ENCODE results near the gene PGAP3. TPM values are rescaled to one million over a fixed set of nuclear protein-coding genes. Genes with fewer than 3 reads are reported as not detected.

PGAP3 gene
- polyA plus RNA-seq, 1 experiment = 9.6 TPM

DNA sequence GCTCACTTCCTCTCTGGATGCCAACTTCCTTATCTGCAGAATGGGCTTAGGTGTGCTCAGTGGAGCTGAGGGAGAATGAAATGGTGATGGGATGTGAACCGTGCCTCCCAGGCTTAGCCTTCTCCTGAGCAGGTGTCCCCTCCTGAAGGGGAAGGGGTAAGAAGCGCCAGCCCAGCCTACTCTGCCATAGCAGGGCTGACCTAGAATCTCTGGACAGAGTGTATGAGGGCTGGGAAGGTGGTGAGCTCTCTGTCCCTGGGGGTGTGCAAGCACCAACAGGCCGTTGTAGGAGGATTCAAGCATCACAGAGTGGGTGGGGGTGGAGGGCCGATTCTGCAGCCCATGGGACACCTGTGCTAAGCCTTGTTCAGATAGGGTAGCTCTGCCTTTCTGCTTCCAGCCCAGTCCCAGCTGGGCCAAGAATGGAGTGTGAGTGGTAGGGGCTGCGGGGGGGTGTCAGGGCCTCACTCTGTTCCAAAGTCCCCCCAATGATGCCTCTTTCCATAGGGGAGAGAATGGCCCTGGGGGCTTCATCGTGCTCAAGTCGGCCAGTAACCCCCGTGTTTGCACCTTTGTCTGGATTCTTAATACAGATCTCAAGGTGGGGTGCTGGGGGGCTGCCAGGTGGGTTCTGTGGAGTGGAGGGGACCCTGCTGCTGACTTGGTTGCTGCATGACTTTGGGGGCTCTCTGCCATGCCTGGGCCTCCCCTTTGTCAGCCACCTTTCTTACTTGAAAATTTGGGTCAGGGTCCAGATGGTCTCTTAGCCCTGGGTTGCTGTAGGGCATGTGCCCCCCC lies 25.9 kb downstream of the PGAP3 start:
- no peak overlapping the region for H3K4me3 ChIP-seq (ENCODE audit: low read depth, low read length)
- POLR2A ChIA-PET = interaction anchor here (0.6 kb wide), 1 partner anchor 12 kb away, joined by 4 read pairs; no protein-coding TSS in a partner anchor
- no peaks in the 10 kb centered on the region; the same call in 1 of the 2 replicates for H3K9me3 ChIP-seq (ENCODE audit: control insufficient read depth, insufficient read depth, low read length)
- CTCF ChIA-PET = no interaction called here
- no peak for DNase-seq (ENCODE audit: low read depth, low spot score)
- peaks cover 9% of the 10 kb centered on the region for H3K27me3 ChIP-seq (ENCODE audit: control insufficient read depth, insufficient read depth, low read length)
- no peak overlapping the region for H3K27ac ChIP-seq (ENCODE audit: low read depth, low read length)
- TF ChIP-seq, protein P1, sequence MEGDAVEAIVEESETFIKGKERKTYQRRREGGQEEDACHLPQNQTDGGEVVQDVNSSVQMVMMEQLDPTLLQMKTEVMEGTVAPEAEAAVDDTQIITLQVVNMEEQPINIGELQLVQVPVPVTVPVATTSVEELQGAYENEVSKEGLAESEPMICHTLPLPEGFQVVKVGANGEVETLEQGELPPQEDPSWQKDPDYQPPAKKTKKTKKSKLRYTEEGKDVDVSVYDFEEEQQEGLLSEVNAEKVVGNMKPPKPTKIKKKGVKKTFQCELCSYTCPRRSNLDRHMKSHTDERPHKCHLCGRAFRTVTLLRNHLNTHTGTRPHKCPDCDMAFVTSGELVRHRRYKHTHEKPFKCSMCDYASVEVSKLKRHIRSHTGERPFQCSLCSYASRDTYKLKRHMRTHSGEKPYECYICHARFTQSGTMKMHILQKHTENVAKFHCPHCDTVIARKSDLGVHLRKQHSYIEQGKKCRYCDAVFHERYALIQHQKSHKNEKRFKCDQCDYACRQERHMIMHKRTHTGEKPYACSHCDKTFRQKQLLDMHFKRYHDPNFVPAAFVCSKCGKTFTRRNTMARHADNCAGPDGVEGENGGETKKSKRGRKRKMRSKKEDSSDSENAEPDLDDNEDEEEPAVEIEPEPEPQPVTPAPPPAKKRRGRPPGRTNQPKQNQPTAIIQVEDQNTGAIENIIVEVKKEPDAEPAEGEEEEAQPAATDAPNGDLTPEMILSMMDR (IDR thresholded peaks at IDR 0.05; ENCODE audit: low read depth, low read length) = no peak

DNA sequence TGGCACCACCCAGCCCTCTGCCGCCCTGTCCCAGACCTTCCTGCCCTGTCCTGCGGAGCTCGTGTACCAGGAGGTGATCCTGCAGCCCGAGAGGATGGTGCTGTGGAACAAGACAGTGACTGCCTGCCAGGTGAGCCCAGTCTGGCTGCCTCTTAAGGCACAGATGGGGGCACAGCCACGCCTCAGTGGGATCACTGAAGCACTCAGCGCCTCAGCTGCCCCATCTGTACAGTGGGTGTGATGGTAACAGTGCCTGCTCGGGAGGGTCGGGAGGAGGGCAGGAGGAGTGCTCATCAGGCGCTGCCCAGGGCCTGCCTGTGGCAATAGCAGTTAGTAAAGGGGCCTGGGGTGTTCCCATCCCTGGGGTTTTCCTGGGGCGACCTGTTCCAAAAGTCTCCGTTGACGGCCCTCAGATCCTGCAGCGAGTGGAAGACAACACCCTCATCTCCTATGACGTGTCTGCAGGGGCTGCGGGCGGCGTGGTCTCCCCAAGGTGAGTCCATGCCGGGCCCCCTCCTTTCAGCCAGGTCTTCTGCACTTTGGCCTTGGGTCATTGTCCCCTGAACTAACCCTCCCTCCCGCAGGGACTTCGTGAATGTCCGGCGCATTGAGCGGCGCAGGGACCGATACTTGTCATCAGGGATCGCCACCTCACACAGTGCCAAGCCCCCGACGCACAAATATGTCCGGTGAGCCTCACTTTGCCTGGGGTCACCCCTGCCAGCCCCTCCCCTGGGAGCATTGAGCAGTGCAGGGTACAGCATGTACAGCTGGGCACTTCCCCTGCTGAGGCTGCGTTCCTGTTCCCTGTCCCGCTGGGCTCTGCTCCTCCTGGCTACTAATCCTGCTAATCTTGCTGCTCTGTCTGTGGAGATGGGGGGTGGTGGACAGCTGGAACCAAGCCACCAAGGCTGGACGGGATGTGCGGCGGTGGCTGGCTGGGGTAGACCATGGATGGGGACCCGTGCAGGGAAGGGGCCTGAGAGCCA lies 27.2 kb downstream of the PGAP3 start:
- CTCF ChIA-PET = interaction anchor here (0.9 kb wide), 1 partner anchor 39 kb away, joined by 5 read pairs; no protein-coding TSS in a partner anchor
- H3K4me3 ChIP-seq (ENCODE audit: low read depth, low read length) = no peak overlapping the region
- TF ChIP-seq, protein P1 (IDR thresholded peaks at IDR 0.05; ENCODE audit: low read depth, low read length) = no peak
- H3K9me3 ChIP-seq (ENCODE audit: control insufficient read depth, insufficient read depth, low read length) = no peaks in the 10 kb centered on the region; the same call in 1 of the 2 replicates
- DNase-seq (ENCODE audit: low read depth, low spot score) = no peak
- POLR2A ChIA-PET = interaction anchor here (0.6 kb wide), 1 partner anchor 11 kb away, joined by 4 read pairs; no protein-coding TSS in a partner anchor
- H3K27me3 ChIP-seq (ENCODE audit: control insufficient read depth, insufficient read depth, low read length) = peaks cover 2% of the 10 kb centered on the region
- no peak overlapping the region for H3K27ac ChIP-seq (ENCODE audit: low read depth, low read length)

DNA sequence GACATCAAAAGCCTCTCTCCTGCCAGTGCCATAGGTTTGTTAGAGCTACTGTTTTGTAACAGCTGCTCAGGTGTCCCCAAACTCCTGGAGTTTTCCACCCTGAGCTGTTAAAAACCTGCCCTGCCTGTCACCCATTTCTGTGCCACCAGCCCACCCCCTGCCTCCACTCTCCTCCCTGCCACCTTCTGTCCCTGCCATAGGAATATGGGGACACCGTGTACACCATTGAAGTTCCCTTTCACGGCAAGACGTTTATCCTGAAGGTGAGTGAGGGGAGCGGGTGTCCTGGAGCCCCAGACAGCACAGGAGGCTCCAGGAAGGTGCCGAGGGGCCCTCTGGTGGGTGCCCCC lies 27.9 kb downstream of the PGAP3 start:
- Histone ChIP-seq H3K27ac (ENCODE audit: low read depth, low read length) (no peak overlapping the region), H3K9me3 (ENCODE audit: control insufficient read depth, insufficient read depth, low read length) (no peaks in the 10 kb centered on the region; the same call in 1 of the 2 replicates), H3K4me3 (ENCODE audit: low read depth, low read length) (no peak overlapping the region), H3K27me3 (ENCODE audit: control insufficient read depth, insufficient read depth, low read length) (no peaks in the 10 kb centered on the region)
- POLR2A ChIA-PET = no interaction called here
- CTCF ChIA-PET = interaction anchor here (0.9 kb wide), 1 partner anchor 38 kb away, joined by 5 read pairs; no protein-coding TSS in a partner anchor
- DNase-seq (ENCODE audit: low read depth, low spot score) = no peak
- TF ChIP-seq, protein P1 (IDR thresholded peaks at IDR 0.05; ENCODE audit: low read depth, low read length) = no peak

DNA sequence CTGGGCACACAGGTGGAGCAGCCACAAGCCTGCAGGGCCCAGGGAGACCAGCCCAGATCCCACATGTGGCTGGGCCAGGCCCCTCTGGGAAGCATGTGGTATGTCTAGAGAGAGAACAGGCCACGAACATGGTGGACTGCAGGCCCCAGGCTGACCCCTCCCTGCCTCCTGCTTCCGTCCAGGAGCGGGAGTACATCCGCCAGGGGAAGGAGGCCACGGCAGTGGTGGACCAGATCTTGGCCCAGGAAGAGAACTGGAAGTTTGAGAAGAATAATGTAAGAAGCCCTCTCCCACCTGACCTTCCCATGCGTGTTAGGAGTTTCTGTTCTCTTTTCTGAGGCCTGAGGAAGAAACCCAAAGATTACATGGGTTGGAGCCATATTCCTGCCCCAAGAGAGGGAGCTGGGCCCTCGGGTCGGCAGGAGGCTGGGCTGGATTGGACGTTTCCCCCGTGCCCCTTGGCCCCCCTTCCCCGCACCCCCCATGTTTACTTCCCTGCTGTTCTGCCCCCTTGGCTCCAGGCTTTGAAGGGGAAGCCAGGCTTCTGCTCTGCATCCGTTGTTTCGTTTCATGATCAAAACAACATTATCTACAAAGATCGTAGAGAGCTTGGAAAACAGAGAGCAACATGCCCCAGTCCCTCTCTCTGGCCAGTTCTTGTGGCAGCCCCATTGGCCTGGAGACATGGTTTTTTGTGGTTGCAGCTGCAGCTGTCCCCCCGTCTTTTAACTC lies 28.4 kb downstream of the PGAP3 start:
- DNase-seq (ENCODE audit: low read depth, low spot score) = no peak
- H3K9me3 ChIP-seq (ENCODE audit: control insufficient read depth, insufficient read depth, low read length) = no peaks in the 10 kb centered on the region; the same call in 1 of the 2 replicates
- H3K27me3 ChIP-seq (ENCODE audit: control insufficient read depth, insufficient read depth, low read length) = no peaks in the 10 kb centered on the region
- no peak overlapping the region for H3K27ac ChIP-seq (ENCODE audit: low read depth, low read length)
- CTCF ChIA-PET = interaction anchor here (0.9 kb wide), 1 partner anchor 38 kb away, joined by 5 read pairs; no protein-coding TSS in a partner anchor
- POLR2A ChIA-PET = no interaction called here
- no peak overlapping the region for H3K4me3 ChIP-seq (ENCODE audit: low read depth, low read length)
- TF ChIP-seq, protein P1 (IDR thresholded peaks at IDR 0.05; ENCODE audit: low read depth, low read length) = no peak
